22Rv1 (cell line): ENCODE results near the gene NSG1.

Source experiments
- ZFX ChIP-seq: fragments of 450-650 bp; IDR thresholded peaks from 2 replicates; pipeline ENCODE4 v1.6.1; 2017; ENCODE audit warnings: antibody characterized with exemption, borderline replicate concordance
- TF ChIP-seq, protein P1 (sequence below): fragments of 450-650 bp; IDR thresholded peaks from 2 replicates; pipeline ENCODE4 v1.5.1; 2017; ENCODE audit warnings: mild to moderate bottlenecking

GRCh38 chr4:4368809-4369580, 17.9 kb upstream of the NSG1 start:
- TF ChIP-seq, protein P1, sequence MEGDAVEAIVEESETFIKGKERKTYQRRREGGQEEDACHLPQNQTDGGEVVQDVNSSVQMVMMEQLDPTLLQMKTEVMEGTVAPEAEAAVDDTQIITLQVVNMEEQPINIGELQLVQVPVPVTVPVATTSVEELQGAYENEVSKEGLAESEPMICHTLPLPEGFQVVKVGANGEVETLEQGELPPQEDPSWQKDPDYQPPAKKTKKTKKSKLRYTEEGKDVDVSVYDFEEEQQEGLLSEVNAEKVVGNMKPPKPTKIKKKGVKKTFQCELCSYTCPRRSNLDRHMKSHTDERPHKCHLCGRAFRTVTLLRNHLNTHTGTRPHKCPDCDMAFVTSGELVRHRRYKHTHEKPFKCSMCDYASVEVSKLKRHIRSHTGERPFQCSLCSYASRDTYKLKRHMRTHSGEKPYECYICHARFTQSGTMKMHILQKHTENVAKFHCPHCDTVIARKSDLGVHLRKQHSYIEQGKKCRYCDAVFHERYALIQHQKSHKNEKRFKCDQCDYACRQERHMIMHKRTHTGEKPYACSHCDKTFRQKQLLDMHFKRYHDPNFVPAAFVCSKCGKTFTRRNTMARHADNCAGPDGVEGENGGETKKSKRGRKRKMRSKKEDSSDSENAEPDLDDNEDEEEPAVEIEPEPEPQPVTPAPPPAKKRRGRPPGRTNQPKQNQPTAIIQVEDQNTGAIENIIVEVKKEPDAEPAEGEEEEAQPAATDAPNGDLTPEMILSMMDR: no peak
- no peak for TF ChIP-seq ZFX
